ENCODE data around the gene FGF14.

FGF14 gene

DNA sequence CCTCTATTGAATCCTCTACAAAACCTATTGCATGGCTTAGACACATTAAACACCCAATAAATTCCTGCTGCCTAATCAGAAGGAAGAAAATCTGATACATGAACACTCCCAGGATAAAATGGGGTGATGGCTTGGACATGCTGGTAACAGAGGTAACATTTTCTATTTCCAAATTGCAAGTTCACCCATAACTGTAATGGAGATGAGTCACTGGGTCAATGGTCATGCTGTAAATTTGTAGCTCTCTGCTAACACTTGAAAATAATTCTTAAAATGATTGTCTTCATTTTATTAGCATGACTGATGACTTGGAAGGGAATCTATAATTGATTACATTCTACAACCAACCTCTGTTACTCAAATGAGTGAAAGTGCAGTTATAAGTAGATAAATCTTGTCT, 434.1 kb downstream of the FGF14 start:
- H3K4me1 ChIP-seq (ENCODE audit: control insufficient read depth, insufficient read depth, low read length, unreplicated experiment), result peaks cover 7% of the 10 kb centered on the region
- no peaks in the 10 kb centered on the region for H3K27me3 ChIP-seq (ENCODE audit: insufficient read depth, low read length)
- H3K36me3 ChIP-seq (ENCODE audit: insufficient read depth, low read length), result no peaks in the 10 kb centered on the region
- H3K27ac ChIP-seq (ENCODE audit: low read depth, low read length), result no peak overlapping the region
- H2AFZ ChIP-seq (ENCODE audit: low read length, unreplicated experiment), result no peak overlapping the region
- no peak overlapping the region for H3K4me3 ChIP-seq (ENCODE audit: low read depth, low read length)
- no peaks in the 10 kb centered on the region for H3K79me2 ChIP-seq (ENCODE audit: control insufficient read depth, insufficient read depth, low read length, unreplicated experiment)

- H3K36me3 ChIP-seq (ENCODE audit: insufficient read depth, low read length), result no peaks in the 10 kb centered on the region
- no peaks in the 10 kb centered on the region for H3K27me3 ChIP-seq (ENCODE audit: insufficient read depth, low read length)
- no peak overlapping the region for H3K27ac ChIP-seq (ENCODE audit: low read depth, low read length)
- H3K4me3 ChIP-seq (ENCODE audit: low read depth, low read length), result no peak overlapping the region
- no peaks in the 10 kb centered on the region for H3K79me2 ChIP-seq (ENCODE audit: control insufficient read depth, insufficient read depth, low read length, unreplicated experiment)
- no peak overlapping the region for H2AFZ ChIP-seq (ENCODE audit: low read length, unreplicated experiment)
- peaks cover 7% of the 10 kb centered on the region for H3K4me1 ChIP-seq (ENCODE audit: control insufficient read depth, insufficient read depth, low read length, unreplicated experiment)
These were observed 434.6 kb downstream of the FGF14 start for GRCh38 chr13:101967216-101967615.

DNA sequence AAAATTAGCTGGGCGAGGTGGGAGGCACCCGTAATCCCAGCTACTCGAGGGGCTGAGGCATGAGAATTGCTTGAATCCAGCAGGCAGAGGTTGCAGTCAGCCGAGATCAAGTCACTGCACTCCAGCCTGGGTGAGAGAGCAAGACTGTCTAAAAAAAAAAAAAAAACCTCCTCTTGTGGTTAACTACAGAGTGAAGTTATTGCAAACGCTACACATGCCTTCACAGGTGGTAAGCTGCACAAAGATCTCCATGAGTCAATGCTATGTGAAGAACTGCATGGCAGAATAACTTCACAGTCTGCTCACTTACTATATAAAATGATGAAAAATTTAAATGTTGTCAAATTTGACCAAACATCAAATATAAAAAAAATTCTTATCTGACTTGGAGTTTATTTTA, 436.8 kb downstream of the FGF14 start:
- Histone ChIP-seq H3K4me1 (ENCODE audit: control insufficient read depth, insufficient read depth, low read length, unreplicated experiment) (peaks cover 7% of the 10 kb centered on the region), H2AFZ (ENCODE audit: low read length, unreplicated experiment) (no peak overlapping the region), H3K79me2 (ENCODE audit: control insufficient read depth, insufficient read depth, low read length, unreplicated experiment) (no peaks in the 10 kb centered on the region), H3K4me3 (ENCODE audit: low read depth, low read length) (no peak overlapping the region), H3K27ac (ENCODE audit: low read depth, low read length) (no peak overlapping the region), H3K27me3 (ENCODE audit: insufficient read depth, low read length) (no peaks in the 10 kb centered on the region), H3K36me3 (ENCODE audit: insufficient read depth, low read length) (no peaks in the 10 kb centered on the region)

DNA sequence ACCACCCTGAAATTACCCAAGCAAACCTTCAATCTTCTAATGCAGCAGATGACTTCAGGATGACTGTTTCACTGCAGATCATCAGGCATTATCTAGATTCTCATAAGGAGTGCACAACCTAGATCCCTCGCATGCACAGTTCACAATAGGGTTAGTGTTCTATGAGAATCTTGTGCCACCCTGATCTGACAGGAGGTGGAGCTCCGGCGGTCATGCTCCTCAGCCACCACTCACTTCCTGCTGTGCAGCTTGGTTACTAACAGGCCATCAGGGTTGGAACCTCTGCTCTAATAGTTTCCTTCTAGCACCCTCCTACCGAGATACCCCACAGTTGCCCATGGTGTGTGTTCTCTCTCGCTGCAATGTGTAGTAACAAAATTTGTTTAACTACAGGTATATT, 442.8 kb downstream of the FGF14 start:
- Histone ChIP-seq H3K27ac (ENCODE audit: low read depth, low read length) (no peak overlapping the region), H2AFZ (ENCODE audit: low read length, unreplicated experiment) (no peak overlapping the region), H3K4me3 (ENCODE audit: low read depth, low read length) (no peak overlapping the region), H3K27me3 (ENCODE audit: insufficient read depth, low read length) (no peaks in the 10 kb centered on the region), H3K36me3 (ENCODE audit: insufficient read depth, low read length) (no peaks in the 10 kb centered on the region), H3K4me1 (ENCODE audit: control insufficient read depth, insufficient read depth, low read length, unreplicated experiment) (no peaks in the 10 kb centered on the region), H3K79me2 (ENCODE audit: control insufficient read depth, insufficient read depth, low read length, unreplicated experiment) (no peaks in the 10 kb centered on the region)

DNA sequence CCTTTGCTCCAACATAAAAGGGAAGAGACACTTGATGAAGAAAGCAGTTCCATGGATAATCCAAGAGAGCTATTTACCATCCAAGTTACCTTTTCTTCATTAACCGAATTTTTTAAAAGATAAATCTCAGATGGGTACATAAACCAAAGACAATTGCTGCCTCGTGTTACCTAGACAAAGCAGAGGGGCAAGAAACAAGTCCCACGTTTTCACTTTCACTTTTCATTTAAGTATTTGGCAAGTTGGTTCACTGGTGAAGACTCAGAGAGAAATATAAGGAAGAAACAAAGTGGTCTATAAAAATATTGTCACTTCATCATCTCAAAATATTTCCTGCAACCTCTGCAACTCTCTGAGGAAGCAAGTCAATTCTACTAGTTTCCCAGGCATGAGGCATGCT, 446.1 kb downstream of the FGF14 start:
- H3K27ac ChIP-seq (ENCODE audit: low read depth, low read length), result no peak overlapping the region
- H3K36me3 ChIP-seq (ENCODE audit: insufficient read depth, low read length), result no peaks in the 10 kb centered on the region
- no peaks in the 10 kb centered on the region for H3K27me3 ChIP-seq (ENCODE audit: insufficient read depth, low read length)
- peak overlapping the region; percentile 58 for H2AFZ ChIP-seq (ENCODE audit: low read length, unreplicated experiment)
- H3K4me1 ChIP-seq (ENCODE audit: control insufficient read depth, insufficient read depth, low read length, unreplicated experiment), result no peaks in the 10 kb centered on the region
- H3K4me3 ChIP-seq (ENCODE audit: low read depth, low read length), result peak overlapping the region; percentile 26
- no peaks in the 10 kb centered on the region for H3K79me2 ChIP-seq (ENCODE audit: control insufficient read depth, insufficient read depth, low read length, unreplicated experiment)

GRCh38 chr13:101951114-101951513, 450.7 kb downstream of the FGF14 start:
- no peaks in the 10 kb centered on the region for H3K27me3 ChIP-seq (ENCODE audit: insufficient read depth, low read length)
- H3K36me3 ChIP-seq (ENCODE audit: insufficient read depth, low read length), result no peaks in the 10 kb centered on the region
- no peak overlapping the region for H2AFZ ChIP-seq (ENCODE audit: low read length, unreplicated experiment)
- H3K4me1 ChIP-seq (ENCODE audit: control insufficient read depth, insufficient read depth, low read length, unreplicated experiment), result no peaks in the 10 kb centered on the region
- H3K4me3 ChIP-seq (ENCODE audit: low read depth, low read length), result no peak overlapping the region
- H3K79me2 ChIP-seq (ENCODE audit: control insufficient read depth, insufficient read depth, low read length, unreplicated experiment), result no peaks in the 10 kb centered on the region
- no peak overlapping the region for H3K27ac ChIP-seq (ENCODE audit: low read depth, low read length)

GRCh38 chr13:101949681-101950080, 452.2 kb downstream of the FGF14 start:
- Histone ChIP-seq H3K27ac (ENCODE audit: low read depth, low read length) (no peak overlapping the region), H3K27me3 (ENCODE audit: insufficient read depth, low read length) (no peaks in the 10 kb centered on the region), H2AFZ (ENCODE audit: low read length, unreplicated experiment) (no peak overlapping the region), H3K36me3 (ENCODE audit: insufficient read depth, low read length) (no peaks in the 10 kb centered on the region), H3K4me3 (ENCODE audit: low read depth, low read length) (no peak overlapping the region), H3K4me1 (ENCODE audit: control insufficient read depth, insufficient read depth, low read length, unreplicated experiment) (no peaks in the 10 kb centered on the region), H3K79me2 (ENCODE audit: control insufficient read depth, insufficient read depth, low read length, unreplicated experiment) (no peaks in the 10 kb centered on the region)

GRCh38 chr13:101946401-101946800, 455.4 kb downstream of the FGF14 start:
- Histone ChIP-seq H3K4me1 (ENCODE audit: control insufficient read depth, insufficient read depth, low read length, unreplicated experiment) (no peaks in the 10 kb centered on the region), H3K27ac (ENCODE audit: low read depth, low read length) (no peak overlapping the region), H3K4me3 (ENCODE audit: low read depth, low read length) (no peak overlapping the region), H3K36me3 (ENCODE audit: insufficient read depth, low read length) (no peaks in the 10 kb centered on the region), H3K79me2 (ENCODE audit: control insufficient read depth, insufficient read depth, low read length, unreplicated experiment) (no peaks in the 10 kb centered on the region), H3K27me3 (ENCODE audit: insufficient read depth, low read length) (no peaks in the 10 kb centered on the region), H2AFZ (ENCODE audit: low read length, unreplicated experiment) (no peak overlapping the region)

DNA sequence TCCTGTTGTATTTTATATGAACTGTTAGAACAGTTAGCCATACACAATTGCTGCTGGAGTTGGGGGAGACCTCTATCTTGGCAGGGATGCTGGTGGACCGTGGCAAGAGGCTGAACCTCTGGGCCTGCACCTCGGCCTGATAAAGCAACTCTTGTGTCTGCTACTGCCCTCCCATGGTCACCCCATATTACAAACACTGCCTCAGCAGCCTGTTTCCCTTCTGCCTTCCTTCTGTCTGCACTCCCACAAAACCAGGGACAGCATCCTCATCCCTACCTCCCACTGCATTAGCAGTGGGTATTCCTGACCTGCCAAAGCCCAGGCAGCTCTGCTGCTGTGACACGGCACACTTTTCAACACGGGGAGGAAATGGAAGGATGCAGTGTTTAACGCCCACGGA, 456.4 kb downstream of the FGF14 start:
- Histone ChIP-seq H3K4me3 (ENCODE audit: low read depth, low read length) (no peak overlapping the region), H3K27me3 (ENCODE audit: insufficient read depth, low read length) (no peaks in the 10 kb centered on the region; the same call in 1 of the 2 replicates), H3K79me2 (ENCODE audit: control insufficient read depth, insufficient read depth, low read length, unreplicated experiment) (no peaks in the 10 kb centered on the region), H3K27ac (ENCODE audit: low read depth, low read length) (no peak overlapping the region), H3K4me1 (ENCODE audit: control insufficient read depth, insufficient read depth, low read length, unreplicated experiment) (no peaks in the 10 kb centered on the region), H2AFZ (ENCODE audit: low read length, unreplicated experiment) (no peak overlapping the region), H3K36me3 (ENCODE audit: insufficient read depth, low read length) (no peaks in the 10 kb centered on the region)

DNA sequence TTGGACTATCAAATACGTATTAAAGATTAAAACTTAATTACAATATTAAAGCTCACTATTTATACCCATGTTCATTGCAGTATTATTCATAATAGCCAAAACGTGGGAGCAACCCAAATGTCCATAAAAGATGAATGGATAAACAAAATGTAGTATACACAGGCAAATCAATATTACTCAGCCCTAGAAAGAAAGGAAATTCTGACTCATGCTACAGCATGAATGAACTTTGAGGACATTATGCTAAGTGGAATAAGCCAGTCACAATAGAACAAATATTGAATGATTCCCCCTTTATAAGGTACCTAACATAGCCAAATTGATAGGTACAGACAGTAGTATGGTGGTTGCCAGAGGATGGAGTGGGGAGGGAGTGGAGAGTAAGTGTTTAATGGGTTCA, 457.3 kb downstream of the FGF14 start:
- Histone ChIP-seq H3K4me1 (ENCODE audit: control insufficient read depth, insufficient read depth, low read length, unreplicated experiment) (no peaks in the 10 kb centered on the region), H2AFZ (ENCODE audit: low read length, unreplicated experiment) (no peak overlapping the region), H3K79me2 (ENCODE audit: control insufficient read depth, insufficient read depth, low read length, unreplicated experiment) (no peaks in the 10 kb centered on the region), H3K4me3 (ENCODE audit: low read depth, low read length) (no peak overlapping the region), H3K27ac (ENCODE audit: low read depth, low read length) (no peak overlapping the region), H3K27me3 (ENCODE audit: insufficient read depth, low read length) (peaks cover 2% of the 10 kb centered on the region), H3K36me3 (ENCODE audit: insufficient read depth, low read length) (no peaks in the 10 kb centered on the region)

- Histone ChIP-seq H3K4me3 (ENCODE audit: low read depth, low read length) (no peak overlapping the region), H2AFZ (ENCODE audit: low read length, unreplicated experiment) (no peak overlapping the region), H3K27ac (ENCODE audit: low read depth, low read length) (no peak overlapping the region), H3K4me1 (ENCODE audit: control insufficient read depth, insufficient read depth, low read length, unreplicated experiment) (no peaks in the 10 kb centered on the region), H3K27me3 (ENCODE audit: insufficient read depth, low read length) (peaks cover 17% of the 10 kb centered on the region), H3K36me3 (ENCODE audit: insufficient read depth, low read length) (no peaks in the 10 kb centered on the region), H3K79me2 (ENCODE audit: control insufficient read depth, insufficient read depth, low read length, unreplicated experiment) (no peaks in the 10 kb centered on the region)
These were observed 459.2 kb downstream of the FGF14 start for GRCh38 chr13:101942535-101943157.
